Measurements from ENCODE around the gene MAP4. TPM values are rescaled to one million over a fixed set of nuclear protein-coding genes. Genes with fewer than 3 reads are reported as not detected.

Gene MAP4
- total and polyA plus RNA-seq, 2 of the 13 experiments (the other 11 are each of a cell fraction or from before 2014, with no cell fraction given), result 33.1 to 38.7 TPM

- Histone ChIP-seq H3K27me3 (ENCODE audit: control insufficient read depth in 1 of 2, insufficient read depth in 2 of 2, low read length in 2 of 2) (no peaks in the 10 kb centered on the region), H3K9me3 (ENCODE audit: low read length) (no peaks in the 10 kb centered on the region), H3K27ac (ENCODE audit: extremely low read length, insufficient read depth, low read length) (peak overlapping the region; percentile 36), H3K4me3 (replicated peaks in 1 of 3; ENCODE audit: insufficient read depth in 1 of 3, low read depth in 2 of 3, low read length in 3 of 3) (no peak overlapping the region), H3K4me1 (ENCODE audit: insufficient read depth, low read length) (peaks cover 66% of the 10 kb centered on the region), H3K9ac (ENCODE audit: insufficient read depth, low read depth, low read length) (no peak overlapping the region), H3K79me2 (ENCODE audit: insufficient read depth, low read length) (peaks cover 76% of the 10 kb centered on the region), H4K20me1 (ENCODE audit: insufficient read depth, low read length) (peaks cover 8% of the 10 kb centered on the region), H3K36me3 (replicated peaks in 1 of 2; ENCODE audit: control insufficient read depth in 1 of 2, insufficient read depth in 2 of 2, low read length in 2 of 2) (peaks cover 0 to 4% of the 10 kb centered on the region in 2 experiments; a peak in 1 of 5 replicates), H2AFZ (ENCODE audit: low read length) (no peak overlapping the region), H3K4me2 (ENCODE audit: low read depth, low read length) (peak overlapping the region; percentile 8; the same call in 1 of the 2 replicates)
- ChIA-PET POLR2A (no interaction called here), CTCF (ENCODE audit: low intra/inter-chr PET ratio, low total read pairs) (no interaction called here)
- FAIRE-seq (peak; percentile 73), DNase-seq (ENCODE audit: low spot score) (peak; percentile 67), ATAC-seq (peak; percentile 89)
- BruUV-seq (replicated peaks), result no TSS peak
- intact Hi-C loops (cut with micrococcal nuclease; ENCODE audit: unreplicated experiment) (no loop called here), in situ Hi-C loops (cut with HindIII; ENCODE audit: extremely low pct_ligation_motif_present, low pct_unique_long_range_greater_than_20kb) (no loop called here)
- 86% methylated on average over 1 of the region's 1 CpG for WGBS (ENCODE audit: low lambda C conversion rate)
- TF ChIP-seq ZNF652 (CRISPR knock-in tag; IDR thresholded peaks at IDR 0.05; ENCODE audit: borderline replicate concordance, low read depth), result no peak
- TF ChIP-seq SOX5 (CRISPR knock-in tag; IDR thresholded peaks at IDR 0.05; ENCODE audit: borderline replicate concordance), result peak; percentile 69
- TF ChIP-seq FLYWCH1 (CRISPR knock-in tag; IDR thresholded peaks at IDR 0.05), result no peak
- TF ChIP-seq ZNF282 (IDR thresholded peaks at IDR 0.05; ENCODE audit: partially characterized antibody), result no peak
- no peak for TF ChIP-seq ZFP90 (CRISPR knock-in tag; IDR thresholded peaks at IDR 0.05; ENCODE audit: borderline replicate concordance)
- TF ChIP-seq ELF1 (CRISPR knock-in tag; IDR thresholded peaks at IDR 0.05), result no peak
- 0 out of 2 replicates have a peak, but pooled peaks have one; percentile 31 for TF ChIP-seq ZNF12 (CRISPR knock-in tag; IDR thresholded peaks at IDR 0.05)
- no peak for TF ChIP-seq KDM4B (CRISPR knock-in tag; IDR thresholded peaks at IDR 0.05)
- TF ChIP-seq ZNF616 (CRISPR knock-in tag; IDR thresholded peaks at IDR 0.05; ENCODE audit: low read depth), result no peak
- peak; percentile 28; the same call in 1 of the 2 replicates for TF ChIP-seq NR2F6 (IDR thresholded peaks at IDR 0.05)
- TF ChIP-seq NR2F6 (CRISPR knock-in tag; IDR thresholded peaks at IDR 0.05), result peak; percentile 26; the same call in 1 of the 2 replicates
- TF ChIP-seq MAFK (conservative IDR thresholded peaks at IDR 0.05 in 1 of 2, IDR thresholded peaks at IDR 0.05 in 1 of 2; ENCODE audit: low read length in 2 of 2), result peak; percentile 23 to 42; a peak in 3 of 4 replicates
- no peak for TF ChIP-seq ZNF782 (CRISPR knock-in tag; IDR thresholded peaks at IDR 0.05; ENCODE audit: borderline replicate concordance)
- TF ChIP-seq HOXA9 (CRISPR knock-in tag; IDR thresholded peaks at IDR 0.05; ENCODE audit: borderline replicate concordance), result no peak
- TF ChIP-seq RFX3 (CRISPR knock-in tag; IDR thresholded peaks at IDR 0.05), result no peak
- no peak for TF ChIP-seq ZNF207 (IDR thresholded peaks at IDR 0.05; ENCODE audit: borderline replicate concordance)
- TF ChIP-seq ZNF761 (CRISPR knock-in tag; conservative IDR thresholded peaks at IDR 0.05), result no peak
- TF ChIP-seq MBNL3 (CRISPR knock-in tag; conservative IDR thresholded peaks at IDR 0.05), result no peak
- TF ChIP-seq, protein P1, sequence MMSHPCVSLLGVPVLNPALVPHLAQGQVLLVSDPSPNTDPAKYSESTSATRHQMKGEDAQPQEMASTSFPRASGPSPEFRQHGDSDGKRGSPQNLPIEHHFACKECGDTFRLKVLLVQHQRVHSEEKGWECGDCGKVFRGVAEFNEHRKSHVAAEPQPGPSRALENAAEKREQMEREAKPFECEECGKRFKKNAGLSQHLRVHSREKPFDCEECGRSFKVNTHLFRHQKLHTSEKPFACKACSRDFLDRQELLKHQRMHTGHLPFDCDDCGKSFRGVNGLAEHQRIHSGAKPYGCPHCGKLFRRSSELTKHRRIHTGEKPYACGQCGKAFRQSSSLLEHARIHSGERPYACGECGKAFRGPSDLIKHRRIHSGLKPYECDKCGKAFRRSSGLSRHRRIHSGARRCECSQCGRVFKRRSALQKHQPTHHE (CRISPR knock-in tag; IDR thresholded peaks at IDR 0.05; ENCODE audit: borderline replicate concordance), result no peak
- no peak for TF ChIP-seq ZSCAN5A (CRISPR knock-in tag; IDR thresholded peaks at IDR 0.05; ENCODE audit: borderline replicate concordance)
- TF ChIP-seq ASH2L (IDR thresholded peaks at IDR 0.05; ENCODE audit: insufficient read length, low read depth, low read length), result no peak
- peak; percentile 11; the same call in 1 of the 2 replicates for TF ChIP-seq HNF4G (IDR thresholded peaks at IDR 0.05; ENCODE audit: borderline replicate concordance, low read depth, low read length)
- no peak for TF ChIP-seq HNF4G (CRISPR knock-in tag; IDR thresholded peaks at IDR 0.05; ENCODE audit: borderline replicate concordance, low read depth)
- no peak for TF ChIP-seq ESRRA (CRISPR knock-in tag; IDR thresholded peaks at IDR 0.05; ENCODE audit: low read depth)
- TF ChIP-seq, protein P2, sequence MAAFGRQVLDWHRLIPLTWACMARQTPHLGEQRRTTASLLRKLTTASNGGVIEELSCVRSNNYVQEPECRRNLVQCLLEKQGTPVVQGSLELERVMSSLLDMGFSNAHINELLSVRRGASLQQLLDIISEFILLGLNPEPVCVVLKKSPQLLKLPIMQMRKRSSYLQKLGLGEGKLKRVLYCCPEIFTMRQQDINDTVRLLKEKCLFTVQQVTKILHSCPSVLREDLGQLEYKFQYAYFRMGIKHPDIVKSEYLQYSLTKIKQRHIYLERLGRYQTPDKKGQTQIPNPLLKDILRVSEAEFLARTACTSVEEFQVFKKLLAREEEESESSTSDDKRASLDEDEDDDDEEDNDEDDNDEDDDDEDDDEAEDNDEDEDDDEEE (CRISPR knock-in tag; IDR thresholded peaks at IDR 0.05), result no peak
These were observed 7.2 kb upstream of the MAP4 start for GRCh38 chr3:48023377-48023776.
